Parathyroid adenoma (tissue), 2 donors: ENCODE measurements around the gene TNFSF4.

Experiments used
- H2AFZ ChIP-seq: fragments of 300-600 bp; sonication (generic); one replicate; pipeline ENCODE4 v1.7.0; 2017; ENCODE audit warnings: antibody characterized with exemption, mild to moderate bottlenecking
- H3K27ac ChIP-seq: fragments of 300-600 bp; sonication (generic); one replicate; pipeline ENCODE4 v1.7.0; 2017
- H3K27me3 ChIP-seq: fragments of 300-600 bp; sonication (generic); one replicate; pipeline ENCODE4 v1.7.0; 2017; ENCODE audit warnings: low read length; ENCODE audit not compliant: control insufficient read depth, insufficient read depth
- H3K36me3 ChIP-seq: fragments of 300-600 bp; sonication (generic); one replicate; pipeline ENCODE4 v1.7.0; 2017; ENCODE audit warnings: low read length; ENCODE audit not compliant: control insufficient read depth, insufficient read depth
- H3K4me1 ChIP-seq: fragments of 300-600 bp; sonication (generic); one replicate; pipeline ENCODE4 v1.7.0; 2017; ENCODE audit warnings: control low read depth
- H3K4me2 ChIP-seq: fragments of 300-600 bp; sonication (generic); one replicate; pipeline ENCODE4 v1.7.0; 2017; ENCODE audit warnings: low read length
- H3K4me3 ChIP-seq: fragments of 300-600 bp; sonication (generic); one replicate; pipeline ENCODE4 v1.7.0; 2017; ENCODE audit warnings: low read depth, low read length
- H3K79me2 ChIP-seq: fragments of 300-600 bp; sonication (generic); one replicate; pipeline ENCODE4 v1.7.0; 2017; ENCODE audit warnings: control low read depth
- H3K9ac ChIP-seq: fragments of 300-600 bp; sonication (generic); one replicate; pipeline ENCODE4 v1.7.0; 2017; ENCODE audit warnings: mild to moderate bottlenecking
- H3K9me3 ChIP-seq: fragments of 300-600 bp; sonication (generic); one replicate; pipeline ENCODE4 v1.7.0; 2017; ENCODE audit warnings: low read length; ENCODE audit not compliant: control insufficient read depth
- TF ChIP-seq, protein P1 (sequence below): fragments of 300-600 bp; sonication (generic); IDR thresholded peaks from one replicate; pipeline ENCODE4 v1.7.0; 2017; ENCODE audit warnings: antibody characterized with exemption, mild to moderate bottlenecking
- donor health status: primary hyperparathyroidism.

Gene TNFSF4

DNA sequence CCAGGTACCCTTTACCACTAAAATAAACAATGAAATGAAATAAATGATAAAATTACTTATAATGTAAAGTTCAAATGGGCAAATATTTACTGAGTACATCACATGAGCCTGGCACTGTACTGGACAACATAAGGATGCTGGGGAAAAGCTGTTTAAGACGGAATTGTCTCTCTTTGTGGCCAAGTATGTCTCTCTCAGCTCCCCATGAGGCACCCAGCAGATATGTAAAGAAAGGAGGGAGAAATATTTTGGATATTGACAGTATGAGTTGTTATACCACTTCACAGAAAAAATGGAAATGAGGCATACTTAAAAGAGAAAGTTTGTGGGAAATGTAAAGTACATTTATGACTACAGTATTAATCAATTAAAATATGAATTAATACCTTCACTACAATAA, 1.0 kb upstream of the TNFSF4 start:
- H3K4me2 ChIP-seq = no peak overlapping the region
- no peaks in the 10 kb centered on the region for H3K36me3 ChIP-seq
- no peak overlapping the region for H3K27ac ChIP-seq
- no peaks in the 10 kb centered on the region for H3K4me1 ChIP-seq
- H3K9me3 ChIP-seq = no peaks in the 10 kb centered on the region
- no peaks in the 10 kb centered on the region for H3K27me3 ChIP-seq
- TF ChIP-seq, protein P1, sequence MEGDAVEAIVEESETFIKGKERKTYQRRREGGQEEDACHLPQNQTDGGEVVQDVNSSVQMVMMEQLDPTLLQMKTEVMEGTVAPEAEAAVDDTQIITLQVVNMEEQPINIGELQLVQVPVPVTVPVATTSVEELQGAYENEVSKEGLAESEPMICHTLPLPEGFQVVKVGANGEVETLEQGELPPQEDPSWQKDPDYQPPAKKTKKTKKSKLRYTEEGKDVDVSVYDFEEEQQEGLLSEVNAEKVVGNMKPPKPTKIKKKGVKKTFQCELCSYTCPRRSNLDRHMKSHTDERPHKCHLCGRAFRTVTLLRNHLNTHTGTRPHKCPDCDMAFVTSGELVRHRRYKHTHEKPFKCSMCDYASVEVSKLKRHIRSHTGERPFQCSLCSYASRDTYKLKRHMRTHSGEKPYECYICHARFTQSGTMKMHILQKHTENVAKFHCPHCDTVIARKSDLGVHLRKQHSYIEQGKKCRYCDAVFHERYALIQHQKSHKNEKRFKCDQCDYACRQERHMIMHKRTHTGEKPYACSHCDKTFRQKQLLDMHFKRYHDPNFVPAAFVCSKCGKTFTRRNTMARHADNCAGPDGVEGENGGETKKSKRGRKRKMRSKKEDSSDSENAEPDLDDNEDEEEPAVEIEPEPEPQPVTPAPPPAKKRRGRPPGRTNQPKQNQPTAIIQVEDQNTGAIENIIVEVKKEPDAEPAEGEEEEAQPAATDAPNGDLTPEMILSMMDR = no peak
- H3K79me2 ChIP-seq = no peaks in the 10 kb centered on the region
- H3K4me3 ChIP-seq = no peak overlapping the region
- H2AFZ ChIP-seq = no peak overlapping the region
- H3K9ac ChIP-seq = no peak overlapping the region

DNA sequence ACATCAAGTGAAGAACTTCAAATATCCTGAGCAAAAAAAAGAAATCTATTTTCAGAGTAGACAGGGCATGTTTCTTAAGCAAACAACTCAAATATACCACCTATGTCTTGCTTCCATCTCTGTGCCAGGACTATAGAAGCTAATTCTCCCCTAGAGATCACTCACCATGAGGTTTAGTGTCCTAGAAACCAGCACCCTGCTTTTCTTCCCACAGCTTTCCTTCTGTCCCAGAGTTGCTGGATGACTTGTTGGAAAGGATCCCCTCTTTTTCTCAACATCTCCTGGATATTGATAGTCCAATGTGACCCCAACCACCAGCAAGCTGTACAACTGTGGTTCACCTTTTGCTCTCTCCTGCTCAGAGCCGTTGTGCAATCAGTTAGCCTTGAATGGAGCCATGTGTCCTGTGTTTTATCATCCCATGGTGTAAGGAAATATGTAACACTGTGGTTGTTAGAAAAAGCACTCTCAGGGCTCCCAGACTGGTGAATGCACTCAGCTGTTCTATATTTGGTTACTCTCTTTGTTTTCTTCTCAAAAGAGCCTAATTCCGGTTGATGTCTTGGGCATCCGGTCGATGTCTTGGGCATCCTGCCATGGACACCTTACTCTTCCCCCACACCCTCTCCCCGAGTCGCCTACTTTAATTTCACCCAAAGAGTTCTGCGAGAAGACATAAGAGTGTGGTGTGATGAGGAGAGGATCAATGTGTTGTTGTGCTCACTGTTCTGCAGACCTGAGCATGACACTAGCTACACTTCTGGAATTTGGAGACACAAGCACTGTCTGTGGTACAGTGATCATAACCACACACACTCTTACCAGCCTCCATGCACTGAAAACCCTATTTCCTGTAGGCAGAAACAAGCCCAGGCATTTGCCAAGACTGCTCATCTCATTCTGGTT, 1.7 kb downstream of the TNFSF4 start:
- H3K27ac ChIP-seq = no peak overlapping the region
- H3K79me2 ChIP-seq = no peaks in the 10 kb centered on the region
- H3K4me2 ChIP-seq = no peak overlapping the region
- no peak overlapping the region for H2AFZ ChIP-seq
- no peak overlapping the region for H3K4me3 ChIP-seq
- no peaks in the 10 kb centered on the region for H3K27me3 ChIP-seq
- H3K9ac ChIP-seq = no peak overlapping the region
- H3K9me3 ChIP-seq = no peaks in the 10 kb centered on the region
- H3K4me1 ChIP-seq = no peaks in the 10 kb centered on the region
- no peaks in the 10 kb centered on the region for H3K36me3 ChIP-seq
- TF ChIP-seq, protein P1 = no peak

DNA sequence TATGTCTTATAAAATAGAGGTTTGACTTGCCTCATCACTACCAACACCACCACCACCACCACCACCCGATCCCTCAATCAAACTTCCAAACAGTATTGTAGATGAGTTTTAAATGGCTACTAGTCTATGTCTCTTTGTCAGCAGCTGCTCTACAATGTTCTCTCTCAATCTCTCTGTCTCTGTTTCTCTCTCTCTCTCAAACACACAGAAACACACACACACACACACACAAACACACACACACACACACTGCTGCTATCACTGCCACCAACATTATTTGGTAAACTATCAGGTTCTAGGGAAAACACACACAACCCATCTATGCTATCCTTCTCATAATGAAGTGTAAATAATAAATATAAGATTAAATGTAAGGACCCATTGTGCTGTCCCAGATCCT, 2.4 kb downstream of the TNFSF4 start:
- Histone ChIP-seq H3K9me3 (no peaks in the 10 kb centered on the region), H3K27me3 (no peaks in the 10 kb centered on the region), H2AFZ (no peak overlapping the region), H3K4me2 (no peak overlapping the region), H3K4me3 (no peak overlapping the region), H3K9ac (no peak overlapping the region), H3K79me2 (no peaks in the 10 kb centered on the region), H3K36me3 (no peaks in the 10 kb centered on the region), H3K4me1 (no peaks in the 10 kb centered on the region), H3K27ac (no peak overlapping the region)
- TF ChIP-seq, protein P1 = no peak

DNA sequence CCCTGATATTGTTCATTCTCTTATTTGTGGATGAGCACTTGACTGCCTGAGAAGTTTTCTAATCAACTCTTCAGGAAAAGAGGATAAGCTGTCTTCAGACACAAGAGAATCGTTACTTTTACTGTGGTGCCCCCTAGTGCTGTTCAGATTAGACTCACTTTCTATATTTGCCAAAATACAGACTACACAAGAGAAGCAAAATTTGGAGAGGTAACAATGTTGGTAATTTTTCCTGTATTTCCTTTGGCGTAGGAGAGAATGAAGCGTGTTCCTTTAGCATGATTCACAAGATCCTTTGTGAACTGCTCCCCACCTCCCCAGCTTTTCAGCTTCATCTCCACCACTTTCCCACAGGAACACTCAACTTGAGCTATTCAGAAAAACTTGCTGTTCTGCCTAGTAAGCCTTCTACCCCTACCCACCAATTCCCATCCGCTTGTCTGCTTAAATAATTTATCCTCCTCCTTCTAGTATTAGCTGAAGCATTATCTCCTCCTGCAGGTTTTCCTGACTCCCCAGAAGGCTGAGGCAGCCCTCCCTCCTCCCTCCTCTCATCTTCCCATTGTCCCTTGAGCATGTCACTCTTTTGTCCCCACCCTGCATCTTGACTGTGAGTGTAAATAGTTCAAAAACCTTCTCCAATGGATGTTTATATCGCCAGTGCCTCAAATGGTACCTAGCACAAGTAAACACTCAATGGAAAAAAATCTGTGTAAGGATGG, 4.5 kb downstream of the TNFSF4 start:
- TF ChIP-seq, protein P1 = peak; percentile 24
- Histone ChIP-seq H2AFZ (no peak overlapping the region), H3K4me1 (no peaks in the 10 kb centered on the region), H3K27ac (no peak overlapping the region), H3K4me3 (no peak overlapping the region), H3K27me3 (no peaks in the 10 kb centered on the region), H3K79me2 (no peaks in the 10 kb centered on the region), H3K4me2 (no peak overlapping the region), H3K9me3 (no peaks in the 10 kb centered on the region), H3K9ac (no peak overlapping the region), H3K36me3 (no peaks in the 10 kb centered on the region)
